NCI-H226 (cell line): ENCODE results near the gene OR5C1.
"Not testable (repeated sequence)": the region's sequence is repeated elsewhere in the genome, so short reads cannot be mapped to it uniquely, and the experiment has no call there.

Source experiments
- DNase-seq: peaks from one replicate; pipeline ENCODE4 v3.0.0-alpha.2; 2015

Gene OR5C1

DNA sequence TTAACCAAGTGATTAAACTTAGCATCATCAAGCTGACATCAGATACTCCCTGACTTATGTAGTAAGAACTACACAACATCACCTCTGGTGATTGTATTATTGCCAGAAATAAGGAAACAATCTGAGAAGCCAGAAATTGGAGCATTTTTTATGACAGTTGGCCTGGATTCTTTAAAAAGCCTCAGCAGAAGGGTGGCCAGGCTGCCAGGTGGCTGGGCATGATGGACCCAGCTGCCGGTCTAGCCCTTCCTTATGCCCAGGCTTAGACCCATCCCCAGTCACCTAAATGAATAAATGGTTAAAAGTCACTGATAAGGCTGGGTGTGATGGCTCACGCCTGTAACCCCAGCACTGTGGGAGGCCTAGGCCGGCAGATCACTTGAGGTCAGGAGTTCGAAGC, 24.0 kb downstream of the OR5C1 start:
- no peak for DNase-seq

DNA sequence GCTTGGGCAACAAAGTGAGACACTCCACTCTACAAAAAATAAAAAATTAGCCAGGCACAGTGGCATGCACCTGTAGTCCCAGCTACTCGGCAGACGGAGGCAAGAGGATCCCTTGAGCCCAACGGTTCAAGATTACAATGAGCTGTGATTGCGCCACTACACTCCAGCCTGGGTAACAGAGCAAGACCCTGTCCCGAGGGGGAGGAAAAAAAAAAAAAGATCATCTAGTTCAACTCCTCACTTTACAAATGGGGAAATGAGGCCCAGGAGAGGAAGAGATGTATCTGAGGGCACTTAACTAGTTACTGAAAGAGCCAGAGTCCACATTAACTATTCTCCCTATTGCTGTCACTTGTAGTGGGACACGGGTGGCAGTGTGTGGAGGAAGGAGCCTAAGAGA, 25.8 kb downstream of the OR5C1 start:
- no peak for DNase-seq

DNA sequence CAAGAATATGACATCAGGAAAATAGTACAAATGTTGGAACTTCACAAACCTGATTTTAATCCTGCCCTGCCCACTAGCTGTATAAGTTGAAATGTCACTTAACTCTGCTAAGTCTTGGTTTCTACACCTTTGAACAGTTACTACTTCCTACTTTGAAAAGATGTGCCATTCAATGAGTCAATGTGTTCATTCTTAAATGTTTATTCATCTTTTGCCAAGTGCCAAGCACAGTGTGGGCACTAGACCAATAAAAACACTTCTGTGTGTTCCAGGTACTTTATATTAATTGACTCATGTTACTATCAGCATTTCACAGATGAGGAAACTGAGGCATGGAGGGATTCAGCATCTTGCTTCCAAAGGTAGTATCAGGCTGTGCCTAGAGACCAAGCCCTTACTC, 26.8 kb downstream of the OR5C1 start:
- DNase-seq, result no peak

GRCh38 chr9:122816163-122816867, 27.6 kb downstream of the OR5C1 start:
- DNase-seq, result no peak

GRCh38 chr9:122819326-122819725, 30.6 kb downstream of the OR5C1 start:
- DNase-seq, result no peak

- DNase-seq, result no peak
Measured at GRCh38 chr9:122819791-122820489, 31.2 kb downstream of the OR5C1 start.

DNA sequence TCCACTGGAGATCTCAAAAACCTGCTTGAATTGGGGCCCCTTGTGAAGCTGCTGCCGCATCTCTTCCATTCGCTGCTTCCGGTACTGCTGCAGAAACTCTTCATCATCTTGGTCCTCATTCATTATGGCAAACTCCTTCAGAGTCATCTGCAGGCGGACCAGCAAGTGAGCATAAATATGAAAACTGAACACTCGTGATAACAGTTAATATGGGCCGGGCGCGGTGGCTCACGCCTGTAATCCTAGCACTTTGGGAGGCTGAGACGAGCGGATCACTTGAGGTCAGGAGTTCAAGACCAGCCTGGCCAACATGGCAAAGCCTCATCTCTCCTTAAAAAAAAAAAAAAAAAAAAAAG, 31.7 kb downstream of the OR5C1 start:
- no peak for DNase-seq

GRCh38 chr9:122821278-122821943, 32.7 kb downstream of the OR5C1 start:
- DNase-seq, result no peak

GRCh38 chr9:122822056-122822455, 33.3 kb downstream of the OR5C1 start:
- DNase-seq, result no peak

DNA sequence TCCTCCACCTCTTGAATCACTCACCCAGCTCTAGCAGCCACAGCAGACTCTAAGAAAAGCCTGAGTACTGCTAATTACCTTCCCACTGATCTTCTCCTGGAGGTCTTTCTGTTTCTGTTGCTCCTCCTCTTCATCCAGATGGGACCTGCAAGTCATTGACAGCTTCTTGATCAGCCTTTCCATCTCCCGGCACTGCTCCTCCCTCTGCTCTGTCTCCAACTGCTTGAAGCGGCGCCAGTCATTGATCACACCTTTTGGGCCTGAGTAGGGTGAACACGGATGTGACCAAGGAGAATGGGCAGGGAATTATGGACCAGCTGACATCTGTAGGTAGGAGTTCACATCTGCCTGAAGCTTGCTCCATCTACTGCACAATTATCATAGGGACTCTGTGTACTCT, 34.2 kb downstream of the OR5C1 start:
- DNase-seq, result no peak

GRCh38 chr9:122827761-122828093, 39.0 kb downstream of the OR5C1 start:
- no peak for DNase-seq

GRCh38 chr9:122828965-122829284, 40.2 kb downstream of the OR5C1 start:
- not testable (repeated sequence) for DNase-seq

GRCh38 chr9:122832194-122832593, 43.5 kb downstream of the OR5C1 start:
- no peak for DNase-seq

DNA sequence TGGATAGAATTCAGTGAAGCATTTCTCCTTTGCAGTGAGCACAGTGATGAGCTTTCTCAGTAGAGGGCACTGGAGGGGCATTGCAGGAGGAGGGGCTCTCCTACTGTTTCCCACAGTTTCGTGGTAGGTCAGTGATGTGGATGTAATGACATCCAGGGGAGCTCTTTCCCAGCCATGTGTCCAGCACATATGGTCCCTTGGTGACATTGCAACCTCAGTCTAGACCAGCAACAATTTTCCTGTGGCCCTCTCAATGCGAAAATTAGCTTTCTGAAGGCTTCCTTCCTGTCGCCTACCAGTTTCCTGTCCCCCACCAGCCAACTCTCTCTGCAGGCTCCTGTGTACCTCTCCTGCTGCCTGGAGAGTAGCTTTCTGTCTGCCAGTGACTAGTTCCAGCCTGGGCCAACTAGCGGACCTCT, 46.6 kb downstream of the OR5C1 start:
- DNase-seq, result no peak

- no peak for DNase-seq
Measured at GRCh38 chr9:122837266-122837850, 48.6 kb downstream of the OR5C1 start.

GRCh38 chr9:122838441-122838840, 49.7 kb downstream of the OR5C1 start:
- DNase-seq, result not testable (repeated sequence)
